ENCODE data around the gene DNAH8.

The DNAH8 gene

DNA sequence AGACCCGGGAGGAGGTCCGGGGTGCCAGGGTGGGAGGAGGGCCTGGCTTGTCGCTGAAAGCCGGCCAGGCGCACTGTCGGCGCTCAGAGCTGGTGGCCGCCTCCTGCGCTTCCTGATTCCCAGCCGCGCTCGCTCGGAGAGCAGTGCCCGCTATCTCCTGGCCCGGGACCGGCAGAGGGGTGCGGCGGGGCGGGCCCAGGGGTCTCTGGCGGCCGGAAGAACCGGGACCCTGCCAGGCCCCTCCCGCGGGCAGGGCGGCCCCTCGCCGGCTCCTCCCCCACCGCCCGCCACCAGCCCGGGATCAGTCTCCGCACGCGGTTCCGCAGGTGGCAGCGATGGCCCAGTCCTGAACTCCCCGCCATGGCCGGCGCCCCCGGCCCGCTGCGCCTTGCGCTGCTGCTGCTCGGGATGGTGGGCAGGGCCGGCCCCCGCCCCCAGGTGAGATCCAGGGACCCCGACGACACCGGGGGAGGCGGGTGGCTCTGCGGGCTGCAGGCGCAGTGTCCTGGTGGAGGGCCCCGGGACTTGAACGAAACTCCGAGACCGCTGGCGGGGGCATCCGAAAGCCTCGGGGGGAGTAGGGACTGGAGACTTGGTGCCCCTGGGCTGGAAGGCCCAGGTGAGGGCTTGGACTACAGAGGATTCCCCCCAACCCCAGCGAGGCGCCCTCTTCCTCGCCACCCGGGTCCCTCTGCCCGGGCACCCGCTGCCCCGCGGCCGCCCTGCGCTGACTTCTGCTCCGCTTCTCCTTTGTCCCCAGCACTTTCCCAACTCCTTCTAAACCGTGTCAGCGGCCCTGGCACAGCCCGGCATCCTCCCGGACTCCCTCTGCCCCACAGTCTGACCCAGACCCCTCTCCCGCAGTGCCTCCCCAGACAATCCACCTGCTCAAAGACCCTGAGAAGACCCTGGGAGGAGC is 333.6 kb downstream of the DNAH8 start, which contains the start of gene GLP1R:
GLP1R (plus strand) TSS at position 301 of the 919 bp plus-strand sequence; CDS start at position 361, 60 bp downstream.
- in situ Hi-C loops (cut with MboI; ENCODE audit: low sequenced_read_pairs), result no loop called here

GRCh38 chr6:39049575-39050283 is 334.6 kb downstream of the DNAH8 start:
- in situ Hi-C loops (cut with MboI; ENCODE audit: low sequenced_read_pairs), result no loop called here

GRCh38 chr6:39050453-39051112 is 335.5 kb downstream of the DNAH8 start:
- in situ Hi-C loops (cut with MboI; ENCODE audit: low sequenced_read_pairs), result no loop called here

GRCh38 chr6:39051399-39052122 is 336.4 kb downstream of the DNAH8 start:
- in situ Hi-C loops (cut with MboI; ENCODE audit: low sequenced_read_pairs), result no loop called here

DNA sequence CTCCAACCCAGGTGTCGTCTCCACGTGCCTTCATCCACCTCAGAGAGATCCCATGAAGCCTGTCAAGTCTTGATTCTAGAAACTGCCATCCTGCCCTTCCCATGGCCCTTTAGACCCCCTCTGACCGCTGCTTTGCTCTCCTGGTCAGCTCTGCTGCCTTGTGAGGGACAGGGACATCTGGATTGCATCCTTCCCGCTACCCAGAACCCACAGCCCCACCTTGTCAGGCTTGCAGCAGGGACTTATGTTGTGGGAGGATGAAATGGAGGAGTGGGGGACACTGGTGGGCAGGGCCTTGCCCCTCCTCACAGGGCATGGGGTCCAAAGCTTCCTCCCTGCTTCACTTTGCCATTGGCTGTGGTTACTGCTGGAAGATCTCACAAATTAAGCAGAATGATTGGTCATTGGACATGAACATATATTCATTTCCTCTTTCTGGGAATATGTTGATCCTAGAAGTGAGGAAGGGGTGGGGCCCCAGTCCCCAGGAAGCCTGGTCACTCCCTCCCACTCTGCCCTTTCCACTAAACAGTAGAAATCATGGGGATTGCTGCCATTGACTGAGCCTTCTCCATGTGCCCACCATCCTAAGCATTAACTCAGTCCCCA is 338.0 kb downstream of the DNAH8 start:
- in situ Hi-C loops (cut with MboI; ENCODE audit: low sequenced_read_pairs), result no loop called here

DNA sequence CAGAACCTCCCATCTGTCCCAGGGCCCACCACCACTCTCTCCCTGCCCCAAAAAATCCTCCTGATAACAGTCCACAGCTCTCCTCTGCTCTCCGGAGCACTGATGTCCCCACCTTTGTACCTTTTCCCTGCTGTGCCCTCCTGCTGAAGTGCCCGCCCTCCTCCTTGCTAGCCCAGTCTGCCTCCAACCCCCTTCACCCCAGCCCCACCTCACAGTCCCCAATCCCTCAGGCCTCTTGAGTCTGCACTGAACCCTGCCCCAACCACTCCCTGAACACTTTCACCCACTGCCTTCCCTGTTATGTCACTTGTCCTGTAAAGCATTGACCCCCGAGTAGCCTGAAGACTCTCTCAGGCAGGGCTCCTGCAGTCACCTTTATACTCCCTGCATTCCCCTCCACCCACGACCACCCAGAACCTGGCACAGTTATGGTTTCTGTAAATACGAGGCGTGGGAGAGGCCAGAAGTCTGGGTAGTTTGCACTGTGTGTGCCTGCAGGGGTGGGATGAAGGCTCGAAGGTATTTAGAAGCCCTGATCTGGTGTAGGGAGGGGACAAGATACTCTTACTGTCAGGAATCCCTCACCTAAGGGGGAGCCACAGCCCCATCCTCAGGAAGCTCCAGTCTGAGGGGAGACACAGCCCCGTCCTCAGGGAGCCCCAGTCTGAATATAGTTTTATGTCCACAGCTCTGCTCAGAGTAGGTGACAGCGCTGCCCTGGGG is 338.9 kb downstream of the DNAH8 start:
- in situ Hi-C loops (cut with MboI; ENCODE audit: low sequenced_read_pairs), result no loop called here

- in situ Hi-C loops (cut with MboI; ENCODE audit: low sequenced_read_pairs), result no loop called here
Measured at GRCh38 chr6:39054577-39055142, 339.5 kb downstream of the DNAH8 start.

DNA sequence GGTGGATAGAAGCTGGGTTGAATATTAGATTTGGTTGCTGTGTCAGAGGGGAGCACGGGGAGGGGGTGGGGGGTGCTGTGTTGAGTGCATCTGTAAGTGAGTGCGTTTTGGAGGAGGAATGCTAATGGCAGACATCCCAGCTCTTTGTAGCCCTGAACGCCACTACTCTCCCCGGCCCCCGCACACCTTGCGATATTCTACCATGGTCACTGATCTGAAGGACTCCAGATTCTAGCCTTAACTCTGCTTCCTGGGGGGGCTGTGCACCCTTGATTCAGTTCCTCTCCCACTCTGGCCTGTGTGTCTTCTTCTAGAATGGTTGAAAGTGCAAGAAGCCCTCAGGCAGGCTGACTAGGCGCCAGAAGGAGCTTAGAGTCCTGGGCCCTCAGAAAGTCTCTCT is 340.6 kb downstream of the DNAH8 start:
- in situ Hi-C loops (cut with MboI; ENCODE audit: low sequenced_read_pairs), result no loop called here

DNA sequence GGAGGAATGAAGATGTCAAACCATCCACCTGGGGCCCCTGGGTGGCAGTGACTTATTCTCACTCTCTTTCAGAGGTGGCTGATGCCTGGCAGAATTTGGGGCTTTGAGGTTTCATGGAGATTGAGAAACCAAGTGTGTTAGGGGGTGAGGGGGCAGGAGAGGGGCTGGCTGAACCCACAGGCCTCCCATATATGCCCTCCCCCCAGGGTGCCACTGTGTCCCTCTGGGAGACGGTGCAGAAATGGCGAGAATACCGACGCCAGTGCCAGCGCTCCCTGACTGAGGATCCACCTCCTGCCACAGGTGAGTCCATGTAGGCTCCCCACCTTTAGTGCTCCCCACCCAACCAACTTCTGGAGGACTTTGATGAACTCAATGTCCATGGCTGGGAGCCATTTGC is 341.1 kb downstream of the DNAH8 start:
- in situ Hi-C loops (cut with MboI; ENCODE audit: low sequenced_read_pairs), result no loop called here

GRCh38 chr6:39056681-39057080 is 341.6 kb downstream of the DNAH8 start:
- in situ Hi-C loops (cut with MboI; ENCODE audit: low sequenced_read_pairs), result no loop called here

DNA sequence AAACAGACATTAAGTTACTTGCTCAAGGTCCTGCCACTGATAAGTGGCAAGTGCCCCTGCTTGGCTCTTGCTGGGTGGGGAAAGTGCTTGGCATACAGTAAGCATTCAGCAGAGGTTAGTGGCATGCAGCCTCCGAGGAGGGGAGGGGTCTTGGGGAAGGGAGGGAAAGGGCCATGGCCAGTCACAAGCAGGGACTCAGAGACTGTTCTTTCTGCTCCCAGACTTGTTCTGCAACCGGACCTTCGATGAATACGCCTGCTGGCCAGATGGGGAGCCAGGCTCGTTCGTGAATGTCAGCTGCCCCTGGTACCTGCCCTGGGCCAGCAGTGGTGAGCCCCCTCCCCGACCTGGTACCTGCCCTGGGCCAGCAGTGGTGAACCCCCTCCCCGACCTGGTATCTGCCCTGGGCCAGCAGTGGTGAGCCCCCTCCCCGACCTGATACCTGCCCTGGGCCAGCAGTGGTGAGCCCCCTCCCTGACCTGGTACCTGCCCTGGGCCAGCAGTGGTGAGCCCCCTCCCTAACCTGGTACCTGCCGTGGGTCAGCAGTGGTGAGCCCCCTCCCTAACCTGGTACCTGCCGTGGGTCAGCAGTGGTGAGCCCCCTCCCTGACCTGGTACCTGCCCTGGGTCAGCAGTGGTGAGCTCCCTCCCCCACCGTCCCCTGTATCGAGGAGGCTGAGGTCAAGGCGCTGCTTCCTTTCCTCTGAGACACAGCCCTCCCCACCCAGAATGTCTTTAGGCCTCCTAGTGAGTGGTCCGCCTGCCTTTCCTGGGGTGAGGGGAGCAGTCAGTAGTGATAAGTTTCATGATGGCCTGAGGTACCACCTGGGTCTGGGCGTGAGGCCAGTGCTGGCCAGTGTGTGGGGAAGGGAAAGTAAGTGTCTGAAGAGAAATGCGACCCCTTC is 342.4 kb downstream of the DNAH8 start:
- in situ Hi-C loops (cut with MboI; ENCODE audit: low sequenced_read_pairs), result no loop called here

GRCh38 chr6:39058471-39059147 is 343.5 kb downstream of the DNAH8 start:
- in situ Hi-C loops (cut with MboI; ENCODE audit: low sequenced_read_pairs), result no loop called here

GRCh38 chr6:39059496-39060310 is 344.6 kb downstream of the DNAH8 start:
- in situ Hi-C loops (cut with MboI; ENCODE audit: low sequenced_read_pairs), result no loop called here

- in situ Hi-C loops (cut with MboI; ENCODE audit: low sequenced_read_pairs), result no loop called here
Measured at GRCh38 chr6:39060467-39061160, 345.5 kb downstream of the DNAH8 start.

GRCh38 chr6:39061182-39061581 is 346.1 kb downstream of the DNAH8 start:
- in situ Hi-C loops (cut with MboI; ENCODE audit: low sequenced_read_pairs), result no loop called here

DNA sequence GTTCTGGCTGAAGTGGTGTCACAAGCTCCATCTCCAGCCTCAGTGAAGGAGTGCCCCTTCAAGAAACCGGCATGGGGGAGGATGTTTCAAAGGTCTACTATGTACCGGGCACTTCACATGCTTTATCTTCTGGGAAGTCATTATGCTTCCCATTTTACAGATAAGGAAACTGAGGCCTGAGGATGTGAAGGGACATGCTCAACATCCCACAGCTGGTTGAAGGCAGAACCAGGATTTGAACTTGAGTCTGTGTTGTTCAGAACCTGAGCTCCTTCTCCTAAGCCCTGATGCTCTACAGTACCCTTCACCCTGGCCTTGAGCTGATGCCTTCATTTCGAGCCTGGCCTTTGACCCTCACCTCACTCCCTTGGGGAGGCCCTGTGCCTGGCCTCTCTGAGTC is 346.5 kb downstream of the DNAH8 start:
- in situ Hi-C loops (cut with MboI; ENCODE audit: low sequenced_read_pairs), result no loop called here
